HepG2 (cell line): ENCODE data around the gene HNF1B. TPM values are rescaled to one million over a fixed set of nuclear protein-coding genes. Genes with fewer than 3 reads are reported as not detected.
A peak's percentile ranks its signal among the peaks of the same experiment; 100 is the strongest.

Experiments
- EP300 ChIP-seq, 3 experiments: sonication (generic) in 1 of 3; formaldehyde crosslinking in 1 of 3; IDR thresholded peaks; 2 replicates each; pipeline versions ENCODE4 v1.5.1 to v1.6.1; 2011 to 2020; ENCODE audit warnings: low read depth in 2 of 3, low read length in 2 of 3, borderline replicate concordance in 1 of 3, improper control_type of control experiment in 1 of 3, mild to moderate bottlenecking in 1 of 3, missing genetic modification reagents in 1 of 3, moderate library complexity in 1 of 3
- KLF6 ChIP-seq: IDR thresholded peaks from 2 replicates; pipeline ENCODE4 v1.8.0; 2016; ENCODE audit warnings: missing biosample characterization, missing genetic modification reagents
- NFE2 ChIP-seq: sonication (generic); formaldehyde crosslinking; IDR thresholded peaks from 2 replicates; pipeline ENCODE4 v1.4.0; 2020; ENCODE audit warnings: missing genetic modification reagents
- SETDB1 ChIP-seq: sonication (generic); formaldehyde crosslinking; IDR thresholded peaks from 2 replicates; pipeline ENCODE4 v1.5.1; 2020; ENCODE audit warnings: missing genetic modification reagents, mild to moderate bottlenecking, borderline replicate concordance
- SUZ12 ChIP-seq: fragments of 150-350 bp; IDR thresholded peaks from 2 replicates; pipeline ENCODE4 v1.6.1; 2014; ENCODE audit warnings: low read depth, low read length
- ZNF225 ChIP-seq: sonication (generic); formaldehyde crosslinking; IDR thresholded peaks from 2 replicates; pipeline ENCODE4 v1.4.0; 2020; ENCODE audit warnings: mild to moderate bottlenecking, missing genetic modification reagents
- ZNF296 ChIP-seq: sonication (generic); formaldehyde crosslinking; conservative IDR thresholded peaks from 2 replicates; pipeline ENCODE4 v1.5.0; 2020; ENCODE audit warnings: mild to moderate bottlenecking, missing genetic modification reagents
- ZNF3 ChIP-seq: IDR thresholded peaks from 2 replicates; pipeline ENCODE4 v1.7.0; 2017; ENCODE audit warnings: inconsistent platforms
- ZNF329 ChIP-seq: sonication (generic); formaldehyde crosslinking; IDR thresholded peaks from 2 replicates; pipeline ENCODE4 v1.9.0; 2021; ENCODE audit warnings: low read depth, mild to moderate bottlenecking, missing genetic modification reagents
- ZNF501 ChIP-seq: sonication (generic); formaldehyde crosslinking; IDR thresholded peaks from 2 replicates; pipeline ENCODE4 v1.5.1; 2020; ENCODE audit warnings: mild to moderate bottlenecking, moderate library complexity, missing genetic modification reagents
- ZSCAN22 ChIP-seq: sonication (generic); formaldehyde crosslinking; IDR thresholded peaks from 2 replicates; pipeline ENCODE4 v1.4.0; 2020; ENCODE audit warnings: mild to moderate bottlenecking, missing genetic modification reagents
- polyA plus RNA-seq, 8 experiments: library from polyadenylated mRNA; depleted of rRNA in 3 of 8; stranded (reverse) in 7 of 8; unstranded in 1 of 8; fragments of >200 nt; fragmentation: Illumina TruSeq in 4 of 8; extraction: Trizol in 4 of 8; gene quantifications; 2 replicates each; pipeline versions ENCODE4 v1.2.1 to v1.2.3, GENCODE V29; 2011 to 2016; ENCODE audit warnings: low read depth in 4 of 8, missing spikeins in 1 of 8, mixed read lengths in 1 of 8; ENCODE audit not compliant: insufficient read depth in 1 of 8
- total RNA-seq, 5 experiments: library from RNA; depleted of rRNA; stranded (reverse); fragments of >200 nt; fragmentation: Illumina TruSeq; extraction: Trizol; gene quantifications; 2 replicates each; pipeline ENCODE4 v1.2.3, GENCODE V29; 2016; ENCODE audit warnings: low read depth in 1 of 5
- TF ChIP-seq, protein P1 (sequence below): sonication (generic); formaldehyde crosslinking; IDR thresholded peaks from 2 replicates; pipeline ENCODE4 v1.4.0; 2020; ENCODE audit warnings: mild to moderate bottlenecking, missing genetic modification reagents
- TF ChIP-seq, protein P2 (sequence below): sonication (generic); formaldehyde crosslinking; IDR thresholded peaks from 2 replicates; pipeline ENCODE4 v1.5.1; 2020; ENCODE audit warnings: mild to moderate bottlenecking, missing genetic modification reagents, moderate library complexity
- TF ChIP-seq, protein P3 (sequence below): IDR thresholded peaks from 2 replicates; pipeline ENCODE4 v1.6.1; 2016
- TF ChIP-seq, protein P4 (sequence below): IDR thresholded peaks from 2 replicates; pipeline ENCODE4 v1.6.1; 2016; ENCODE audit warnings: low read depth
- TF ChIP-seq, protein P5 (sequence below): sonication (generic); formaldehyde crosslinking; IDR thresholded peaks from 2 replicates; pipeline ENCODE4 v1.4.0; 2020; ENCODE audit warnings: mild to moderate bottlenecking, missing genetic modification reagents

The HNF1B gene
- total and polyA plus RNA-seq, 2 of the 13 experiments (the other 11 are each of a cell fraction or from before 2014, with no cell fraction given): 1.9 to 5.3 TPM

DNA sequence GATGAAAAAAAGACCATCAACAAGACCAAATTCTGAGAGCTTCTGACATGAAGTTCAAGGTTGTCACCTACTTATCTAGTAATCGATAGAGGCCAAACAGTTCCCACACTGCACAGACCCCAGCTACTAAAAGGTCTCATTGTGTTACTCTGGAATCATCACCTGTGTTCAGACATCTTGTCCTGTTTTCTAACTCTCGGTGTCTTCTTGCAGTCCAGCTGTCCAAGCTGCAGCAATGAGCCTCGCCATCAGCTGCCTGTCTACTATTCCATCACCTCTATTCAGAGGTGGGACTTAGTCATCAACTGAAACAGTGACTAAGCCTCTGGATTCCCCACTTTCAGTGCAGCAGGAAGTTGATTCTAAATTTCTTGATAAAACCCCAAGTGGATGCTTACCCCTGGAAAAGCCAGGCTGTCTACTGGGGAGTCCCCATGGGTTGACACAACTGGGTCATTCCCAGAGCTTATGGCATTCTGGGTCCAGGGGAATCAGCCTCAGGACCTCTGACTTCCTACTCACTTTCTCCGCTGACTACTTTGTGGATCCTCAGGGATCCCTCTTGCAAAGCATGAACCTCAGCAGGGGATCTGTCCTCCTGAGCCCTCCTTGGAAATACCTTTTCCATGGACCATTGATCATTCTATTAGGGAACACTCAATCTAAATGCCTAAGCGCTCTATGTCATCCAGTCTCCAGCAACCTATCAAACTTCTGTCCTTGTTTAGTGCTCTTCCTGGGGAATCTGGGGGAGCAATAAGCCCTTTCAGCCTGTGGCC lies 46.5 kb downstream of the HNF1B start (continued):
- TF ChIP-seq, protein P1, sequence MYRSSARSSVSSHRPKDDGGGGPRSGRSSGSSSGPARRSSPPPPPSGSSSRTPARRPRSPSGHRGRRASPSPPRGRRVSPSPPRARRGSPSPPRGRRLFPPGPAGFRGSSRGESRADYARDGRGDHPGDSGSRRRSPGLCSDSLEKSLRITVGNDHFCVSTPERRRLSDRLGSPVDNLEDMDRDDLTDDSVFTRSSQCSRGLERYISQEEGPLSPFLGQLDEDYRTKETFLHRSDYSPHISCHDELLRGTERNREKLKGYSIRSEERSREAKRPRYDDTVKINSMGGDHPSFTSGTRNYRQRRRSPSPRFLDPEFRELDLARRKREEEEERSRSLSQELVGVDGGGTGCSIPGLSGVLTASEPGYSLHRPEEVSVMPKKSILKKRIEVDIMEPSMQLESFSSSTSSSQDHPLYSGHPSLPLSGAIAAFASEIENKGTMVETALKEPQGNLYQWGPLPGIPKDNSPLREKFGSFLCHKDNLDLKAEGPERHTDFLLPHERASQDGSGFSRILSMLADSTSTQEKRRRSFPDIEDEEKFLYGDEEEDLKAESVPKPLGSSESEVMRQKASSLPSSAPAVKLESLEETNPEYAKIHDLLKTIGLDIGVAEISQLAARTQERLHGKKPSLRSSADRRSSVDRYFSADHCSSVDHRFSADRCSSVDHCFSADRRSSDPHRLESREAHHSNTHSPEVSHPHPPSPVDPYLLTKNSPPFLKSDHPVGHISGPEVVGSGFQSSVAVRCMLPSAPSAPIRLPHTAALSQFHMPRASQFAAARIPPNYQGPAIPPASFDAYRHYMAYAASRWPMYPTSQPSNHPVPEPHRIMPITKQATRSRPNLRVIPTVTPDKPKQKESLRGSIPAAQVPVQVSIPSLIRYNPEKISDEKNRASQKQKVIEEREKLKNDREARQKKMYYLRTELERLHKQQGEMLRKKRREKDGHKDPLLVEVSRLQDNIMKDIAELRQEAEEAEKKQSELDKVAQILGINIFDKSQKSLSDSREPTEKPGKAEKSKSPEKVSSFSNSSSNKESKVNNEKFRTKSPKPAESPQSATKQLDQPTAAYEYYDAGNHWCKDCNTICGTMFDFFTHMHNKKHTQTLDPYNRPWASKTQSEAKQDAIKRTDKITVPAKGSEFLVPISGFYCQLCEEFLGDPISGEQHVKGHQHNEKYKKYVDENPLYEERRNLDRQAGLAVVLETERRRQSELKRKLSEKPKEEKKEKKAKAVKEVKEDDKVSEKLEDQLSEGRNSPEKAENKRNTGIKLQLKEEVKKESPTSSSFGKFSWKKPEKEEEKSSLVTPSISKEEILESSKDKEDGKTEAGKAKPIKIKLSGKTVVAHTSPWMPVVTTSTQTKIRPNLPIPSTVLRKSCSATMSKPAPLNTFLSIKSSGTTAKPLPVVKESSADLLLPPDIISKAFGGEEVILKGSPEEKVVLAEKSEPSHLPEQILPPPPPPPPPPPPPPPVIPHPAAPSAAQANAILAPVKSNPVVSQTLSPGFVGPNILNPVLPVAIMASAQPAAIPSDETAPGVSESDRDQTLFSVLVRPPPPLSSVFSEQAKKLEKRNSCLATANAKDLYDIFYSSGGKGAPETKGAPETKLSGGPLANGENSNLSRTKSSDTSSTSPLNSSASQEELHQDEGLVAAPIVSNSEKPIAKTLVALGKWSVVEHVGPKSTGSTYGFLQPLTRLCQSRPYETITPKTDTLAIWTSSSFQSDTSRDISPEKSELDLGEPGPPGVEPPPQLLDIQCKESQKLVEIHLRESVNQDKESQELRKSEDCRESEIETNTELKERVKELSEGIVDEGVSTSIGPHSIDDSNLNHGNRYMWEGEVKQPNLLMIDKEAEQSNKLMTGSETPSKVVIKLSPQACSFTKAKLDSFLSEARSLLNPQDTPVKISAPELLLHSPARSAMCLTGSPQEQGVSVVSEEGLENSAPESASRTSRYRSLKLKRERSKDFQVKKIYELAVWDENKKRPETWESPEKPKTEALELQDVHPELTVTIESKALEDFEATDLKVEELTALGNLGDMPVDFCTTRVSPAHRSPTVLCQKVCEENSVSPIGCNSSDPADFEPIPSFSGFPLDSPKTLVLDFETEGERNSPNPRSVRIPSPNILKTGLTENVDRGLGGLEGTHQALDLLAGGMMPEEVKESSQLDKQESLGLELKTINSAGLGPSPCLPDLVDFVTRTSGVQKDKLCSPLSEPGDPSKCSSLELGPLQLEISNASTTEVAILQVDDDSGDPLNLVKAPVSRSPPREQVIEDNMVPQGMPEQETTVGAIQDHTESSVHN (CRISPR knock-in tag): no peak
- TF ChIP-seq ZSCAN22 (CRISPR knock-in tag): no peak
- TF ChIP-seq ZNF225: no peak
- peak in 1 of 2 experiments; percentile 89; a peak in 2 of 4 replicates for TF ChIP-seq EP300 (IDR thresholded peaks at IDR 0.05; ENCODE audit: low read depth in 2 of 2, low read length in 2 of 2)
- peak; percentile 55; the same call in 1 of the 2 replicates for TF ChIP-seq EP300 (CRISPR knock-in tag; IDR thresholded peaks at IDR 0.05; ENCODE audit: borderline replicate concordance)
- no peak for TF ChIP-seq ZNF329 (CRISPR knock-in tag)
- TF ChIP-seq, protein P2, sequence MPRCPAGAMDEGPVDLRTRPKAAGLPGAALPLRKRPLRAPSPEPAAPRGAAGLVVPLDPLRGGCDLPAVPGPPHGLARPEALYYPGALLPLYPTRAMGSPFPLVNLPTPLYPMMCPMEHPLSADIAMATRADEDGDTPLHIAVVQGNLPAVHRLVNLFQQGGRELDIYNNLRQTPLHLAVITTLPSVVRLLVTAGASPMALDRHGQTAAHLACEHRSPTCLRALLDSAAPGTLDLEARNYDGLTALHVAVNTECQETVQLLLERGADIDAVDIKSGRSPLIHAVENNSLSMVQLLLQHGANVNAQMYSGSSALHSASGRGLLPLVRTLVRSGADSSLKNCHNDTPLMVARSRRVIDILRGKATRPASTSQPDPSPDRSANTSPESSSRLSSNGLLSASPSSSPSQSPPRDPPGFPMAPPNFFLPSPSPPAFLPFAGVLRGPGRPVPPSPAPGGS (CRISPR knock-in tag): no peak
- no peak for TF ChIP-seq SUZ12
- TF ChIP-seq, protein P3, sequence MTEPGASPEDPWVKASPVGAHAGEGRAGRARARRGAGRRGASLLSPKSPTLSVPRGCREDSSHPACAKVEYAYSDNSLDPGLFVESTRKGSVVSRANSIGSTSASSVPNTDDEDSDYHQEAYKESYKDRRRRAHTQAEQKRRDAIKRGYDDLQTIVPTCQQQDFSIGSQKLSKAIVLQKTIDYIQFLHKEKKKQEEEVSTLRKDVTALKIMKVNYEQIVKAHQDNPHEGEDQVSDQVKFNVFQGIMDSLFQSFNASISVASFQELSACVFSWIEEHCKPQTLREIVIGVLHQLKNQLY (CRISPR knock-in tag): peak; percentile 73; the same call in 1 of the 2 replicates
- TF ChIP-seq, protein P4, sequence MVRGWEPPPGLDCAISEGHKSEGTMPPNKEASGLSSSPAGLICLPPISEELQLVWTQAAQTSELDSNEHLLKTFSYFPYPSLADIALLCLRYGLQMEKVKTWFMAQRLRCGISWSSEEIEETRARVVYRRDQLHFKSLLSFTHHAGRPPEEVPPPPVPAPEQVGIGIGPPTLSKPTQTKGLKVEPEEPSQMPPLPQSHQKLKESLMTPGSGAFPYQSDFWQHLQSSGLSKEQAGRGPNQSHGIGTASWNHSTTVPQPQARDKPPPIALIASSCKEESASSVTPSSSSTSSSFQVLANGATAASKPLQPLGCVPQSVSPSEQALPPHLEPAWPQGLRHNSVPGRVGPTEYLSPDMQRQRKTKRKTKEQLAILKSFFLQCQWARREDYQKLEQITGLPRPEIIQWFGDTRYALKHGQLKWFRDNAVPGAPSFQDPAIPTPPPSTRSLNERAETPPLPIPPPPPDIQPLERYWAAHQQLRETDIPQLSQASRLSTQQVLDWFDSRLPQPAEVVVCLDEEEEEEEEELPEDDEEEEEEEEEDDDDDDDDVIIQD (CRISPR knock-in tag): peak; percentile 27; the same call in 1 of the 2 replicates
- TF ChIP-seq NFE2 (CRISPR knock-in tag): no peak
- TF ChIP-seq ZNF296 (CRISPR knock-in tag): no peak
- no peak for TF ChIP-seq SETDB1
- TF ChIP-seq ZNF501: peak; percentile 39; the same call in 1 of the 2 replicates
- TF ChIP-seq, protein P5, sequence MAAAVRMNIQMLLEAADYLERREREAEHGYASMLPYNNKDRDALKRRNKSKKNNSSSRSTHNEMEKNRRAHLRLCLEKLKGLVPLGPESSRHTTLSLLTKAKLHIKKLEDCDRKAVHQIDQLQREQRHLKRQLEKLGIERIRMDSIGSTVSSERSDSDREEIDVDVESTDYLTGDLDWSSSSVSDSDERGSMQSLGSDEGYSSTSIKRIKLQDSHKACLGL: no peak
- TF ChIP-seq ZNF3: peak; percentile 62; the same call in 1 of the 2 replicates
- no peak for TF ChIP-seq KLF6 (CRISPR knock-in tag)
